IMR-90 (cell line): ENCODE data around the gene ZFP36. TPM values are rescaled to one million over a fixed set of nuclear protein-coding genes. Genes with fewer than 3 reads are reported as not detected.

Experiments used
- BHLHE40 ChIP-seq: fragments of 150-350 bp; IDR thresholded peaks from 2 replicates; pipeline ENCODE4 v1.6.1; 2016; ENCODE audit warnings: mild to moderate bottlenecking, low read depth, low read length
- ELK1 ChIP-seq: fragments of 150-350 bp; IDR thresholded peaks from 2 replicates; pipeline ENCODE4 v1.6.1; 2016; ENCODE audit warnings: low read depth, mild to moderate bottlenecking, low read length, moderate library complexity, borderline replicate concordance
- MXI1 ChIP-seq: IDR thresholded peaks from 2 replicates; pipeline ENCODE4 v1.6.1; 2012; ENCODE audit warnings: low read depth, mild to moderate bottlenecking, low read length, moderate library complexity, borderline replicate concordance
- RAD21 ChIP-seq: IDR thresholded peaks from 2 replicates; pipeline ENCODE4 v1.6.1; 2012; ENCODE audit warnings: low read length, improper control_type of control experiment
- polyA plus RNA-seq, 3 experiments: library from polyadenylated mRNA; depleted of rRNA; stranded (reverse); fragments of >200 nt; gene quantifications; 2 replicates each; pipeline ENCODE4 v1.2.3, GENCODE V29; 2012; ENCODE audit warnings: low replicate concordance in 1 of 3
- total RNA-seq: library from RNA; depleted of rRNA; stranded (reverse); fragments of >200 nt; gene quantifications from 2 replicates; pipeline ENCODE4 v1.2.3, GENCODE V29; 2012
- TF ChIP-seq, protein P1 (sequence below): fragments of 150-350 bp; IDR thresholded peaks from 2 replicates; pipeline ENCODE4 v1.6.1; 2017; ENCODE audit warnings: mild to moderate bottlenecking, antibody characterized with exemption, low read length, low read depth

Gene ZFP36
- total and polyA plus RNA-seq, 2 of the 4 experiments (the other 2 are of a cell fraction), result 1.4 to 45.0 TPM

DNA sequence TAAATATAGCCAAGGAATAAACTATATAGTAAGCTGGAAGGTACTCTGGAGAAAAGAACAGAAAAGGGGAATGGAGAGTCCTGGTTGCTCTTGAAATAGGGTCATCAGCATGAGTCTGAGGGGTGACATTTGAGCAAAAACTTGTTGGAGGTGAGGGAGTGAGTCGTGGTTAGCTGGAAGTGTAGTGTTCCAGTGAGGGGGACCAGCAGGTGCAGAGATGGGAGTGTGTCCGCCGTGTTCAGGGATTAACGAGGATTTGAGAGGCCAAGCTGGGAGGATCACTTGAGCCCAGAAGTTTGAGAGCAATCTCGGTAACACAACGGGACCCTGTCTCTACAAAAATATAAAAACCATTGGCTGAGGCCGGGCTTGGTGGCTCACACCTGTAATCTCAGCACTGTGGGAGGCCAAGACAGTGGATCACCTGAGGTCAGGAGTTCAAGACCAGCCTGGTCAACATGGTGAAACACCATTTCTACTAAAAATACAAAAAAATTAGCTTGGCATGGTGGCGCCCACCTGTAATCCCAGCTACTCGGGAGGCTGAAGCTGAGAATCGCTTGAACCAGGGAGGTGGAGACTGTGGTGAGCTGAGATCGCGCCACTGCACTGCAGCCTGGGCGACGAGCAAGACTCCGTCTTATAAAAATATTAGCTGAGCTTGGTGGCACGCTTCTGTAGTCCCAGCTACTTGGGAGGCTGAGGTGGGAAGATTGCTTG, 39.9 kb downstream of the ZFP36 start (continued):
- no peak for TF ChIP-seq ELK1
- TF ChIP-seq, protein P1, sequence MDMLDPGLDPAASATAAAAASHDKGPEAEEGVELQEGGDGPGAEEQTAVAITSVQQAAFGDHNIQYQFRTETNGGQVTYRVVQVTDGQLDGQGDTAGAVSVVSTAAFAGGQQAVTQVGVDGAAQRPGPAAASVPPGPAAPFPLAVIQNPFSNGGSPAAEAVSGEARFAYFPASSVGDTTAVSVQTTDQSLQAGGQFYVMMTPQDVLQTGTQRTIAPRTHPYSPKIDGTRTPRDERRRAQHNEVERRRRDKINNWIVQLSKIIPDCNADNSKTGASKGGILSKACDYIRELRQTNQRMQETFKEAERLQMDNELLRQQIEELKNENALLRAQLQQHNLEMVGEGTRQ, result no peak
- no peak for TF ChIP-seq MXI1
- no peak for TF ChIP-seq BHLHE40
- TF ChIP-seq RAD21, result no peak
